Measurements from ENCODE around the gene COL23A1.

Gene COL23A1

GRCh38 chr5:178350361-178351220 is 239.6 kb downstream of the COL23A1 start:
- Histone ChIP-seq H4K20me1 (ENCODE audit: insufficient read depth, low read length) (no peaks in the 10 kb centered on the region), H3K36me3 (replicated peaks; ENCODE audit: insufficient read depth, low read length) (no peaks in the 10 kb centered on the region), H3K27ac (ENCODE audit: low read length) (no peak overlapping the region), H3F3A (ENCODE audit: insufficient read depth, low read length) (no peaks in the 10 kb centered on the region), H3K27me3 (replicated peaks; ENCODE audit: insufficient read depth, low read length) (peaks cover 55% of the 10 kb centered on the region), H3K9me2 (replicated peaks; ENCODE audit: insufficient read depth, low read length) (no peaks in the 10 kb centered on the region), H3K4me3 (ENCODE audit: low read length) (no peak overlapping the region), H2AFZ (ENCODE audit: low read length) (no peak overlapping the region), H3K9me3 (replicated peaks; ENCODE audit: insufficient read depth, low read length) (no peaks in the 10 kb centered on the region), H3K4me1 (ENCODE audit: low read length) (no peaks in the 10 kb centered on the region), H3K9ac (ENCODE audit: low read length) (no peak overlapping the region), H3K4me2 (ENCODE audit: low read depth, low read length) (no peak overlapping the region), H3K79me2 (ENCODE audit: low read length) (no peaks in the 10 kb centered on the region)
- no peak for DNase-seq
- TF ChIP-seq EZH2 (optimal IDR thresholded peaks at IDR 0.05; ENCODE audit: low read depth, low read length) = no peak
- TF ChIP-seq EZH2phosphoT487 (IDR thresholded peaks at IDR 0.05; ENCODE audit: low read length) = no peak
- no peak for TF ChIP-seq CTCF (IDR thresholded peaks at IDR 0.05; ENCODE audit: low read length)

GRCh38 chr5:178349625-178350353 is 240.4 kb downstream of the COL23A1 start:
- Histone ChIP-seq H3K4me2 (ENCODE audit: low read depth, low read length) (no peak overlapping the region), H3K36me3 (replicated peaks; ENCODE audit: insufficient read depth, low read length) (no peaks in the 10 kb centered on the region), H3K9ac (ENCODE audit: low read length) (no peak overlapping the region), H3K79me2 (ENCODE audit: low read length) (no peaks in the 10 kb centered on the region), H3K9me2 (replicated peaks; ENCODE audit: insufficient read depth, low read length) (no peaks in the 10 kb centered on the region), H3K4me1 (ENCODE audit: low read length) (no peaks in the 10 kb centered on the region), H3K27ac (ENCODE audit: low read length) (no peak overlapping the region), H4K20me1 (ENCODE audit: insufficient read depth, low read length) (no peaks in the 10 kb centered on the region), H3K9me3 (replicated peaks; ENCODE audit: insufficient read depth, low read length) (no peaks in the 10 kb centered on the region), H3K27me3 (replicated peaks; ENCODE audit: insufficient read depth, low read length) (peaks cover 51% of the 10 kb centered on the region), H3K4me3 (ENCODE audit: low read length) (no peak overlapping the region), H3F3A (ENCODE audit: insufficient read depth, low read length) (no peaks in the 10 kb centered on the region), H2AFZ (ENCODE audit: low read length) (no peak overlapping the region)
- DNase-seq = no peak
- TF ChIP-seq CTCF (IDR thresholded peaks at IDR 0.05; ENCODE audit: low read length) = no peak
- no peak for TF ChIP-seq EZH2 (optimal IDR thresholded peaks at IDR 0.05; ENCODE audit: low read depth, low read length)
- TF ChIP-seq EZH2phosphoT487 (IDR thresholded peaks at IDR 0.05; ENCODE audit: low read length) = no peak

- Histone ChIP-seq H4K20me1 (ENCODE audit: insufficient read depth, low read length) (no peaks in the 10 kb centered on the region), H3K4me2 (ENCODE audit: low read depth, low read length) (no peak overlapping the region), H3K4me3 (ENCODE audit: low read length) (no peak overlapping the region), H3K36me3 (replicated peaks; ENCODE audit: insufficient read depth, low read length) (no peaks in the 10 kb centered on the region), H3F3A (ENCODE audit: insufficient read depth, low read length) (no peaks in the 10 kb centered on the region), H3K9me2 (replicated peaks; ENCODE audit: insufficient read depth, low read length) (no peaks in the 10 kb centered on the region), H2AFZ (ENCODE audit: low read length) (no peak overlapping the region), H3K27ac (ENCODE audit: low read length) (no peak overlapping the region), H3K9me3 (replicated peaks; ENCODE audit: insufficient read depth, low read length) (no peaks in the 10 kb centered on the region), H3K4me1 (ENCODE audit: low read length) (no peaks in the 10 kb centered on the region), H3K27me3 (replicated peaks; ENCODE audit: insufficient read depth, low read length) (peaks cover 58% of the 10 kb centered on the region), H3K9ac (ENCODE audit: low read length) (no peak overlapping the region), H3K79me2 (ENCODE audit: low read length) (no peaks in the 10 kb centered on the region)
- no peak for DNase-seq
- no peak for TF ChIP-seq EZH2phosphoT487 (IDR thresholded peaks at IDR 0.05; ENCODE audit: low read length)
- no peak for TF ChIP-seq EZH2 (optimal IDR thresholded peaks at IDR 0.05; ENCODE audit: low read depth, low read length)
- TF ChIP-seq CTCF (IDR thresholded peaks at IDR 0.05; ENCODE audit: low read length) = no peak
Observed at GRCh38 chr5:178349075-178349511, 241.1 kb downstream of the COL23A1 start.

All from MM.1S (cell line).